A549 (cell line): Measurements from ENCODE around the gene MID1IP1.

ENCODE experiments used
- CBX8 ChIP-seq: fragments of 200-600 bp; sonication (generic); IDR thresholded peaks from 2 replicates; pipeline ENCODE4 v1.6.1; 2016
- EP300 ChIP-seq, 2 experiments: fragments of >200 bp; sonication (Bioruptor Twin); formaldehyde crosslinking; IDR thresholded peaks; 2 replicates in 1 of 2; 3 replicates in 1 of 2; pipeline ENCODE4 v1.6.1; 2016 to 2017
- POLR2A ChIP-seq: IDR thresholded peaks from 2 replicates; pipeline ENCODE4 v1.6.1; 2012; ENCODE audit warnings: mild to moderate bottlenecking, low read length
- REST ChIP-seq: fragments of 200-600 bp; sonication (generic); IDR thresholded peaks from 2 replicates; pipeline ENCODE4 v1.6.1; 2016; ENCODE audit warnings: antibody characterized with exemption, mild to moderate bottlenecking, moderate library complexity
- TF ChIP-seq, protein P1 (sequence below): fragments of >200 bp; sonication (Bioruptor Twin); formaldehyde crosslinking; IDR thresholded peaks from 3 replicates; pipeline ENCODE4 v1.5.1; 2016

GRCh38 chrX:38819163-38819562 is 17.9 kb downstream of the MID1IP1 start:
- TF ChIP-seq CBX8 (no peak), POLR2A (no peak), EP300 (IDR thresholded peaks at IDR 0.05) (no peak), REST (no peak)
- TF ChIP-seq, protein P1, sequence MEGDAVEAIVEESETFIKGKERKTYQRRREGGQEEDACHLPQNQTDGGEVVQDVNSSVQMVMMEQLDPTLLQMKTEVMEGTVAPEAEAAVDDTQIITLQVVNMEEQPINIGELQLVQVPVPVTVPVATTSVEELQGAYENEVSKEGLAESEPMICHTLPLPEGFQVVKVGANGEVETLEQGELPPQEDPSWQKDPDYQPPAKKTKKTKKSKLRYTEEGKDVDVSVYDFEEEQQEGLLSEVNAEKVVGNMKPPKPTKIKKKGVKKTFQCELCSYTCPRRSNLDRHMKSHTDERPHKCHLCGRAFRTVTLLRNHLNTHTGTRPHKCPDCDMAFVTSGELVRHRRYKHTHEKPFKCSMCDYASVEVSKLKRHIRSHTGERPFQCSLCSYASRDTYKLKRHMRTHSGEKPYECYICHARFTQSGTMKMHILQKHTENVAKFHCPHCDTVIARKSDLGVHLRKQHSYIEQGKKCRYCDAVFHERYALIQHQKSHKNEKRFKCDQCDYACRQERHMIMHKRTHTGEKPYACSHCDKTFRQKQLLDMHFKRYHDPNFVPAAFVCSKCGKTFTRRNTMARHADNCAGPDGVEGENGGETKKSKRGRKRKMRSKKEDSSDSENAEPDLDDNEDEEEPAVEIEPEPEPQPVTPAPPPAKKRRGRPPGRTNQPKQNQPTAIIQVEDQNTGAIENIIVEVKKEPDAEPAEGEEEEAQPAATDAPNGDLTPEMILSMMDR = no peak
